ENCODE results near the gene UNKL. TPM values are rescaled to one million over a fixed set of nuclear protein-coding genes. Genes with fewer than 3 reads are reported as not detected.

UNKL gene
- polyA plus RNA-seq, 1 donor from 2014 or later, result 9.2 TPM

DNA sequence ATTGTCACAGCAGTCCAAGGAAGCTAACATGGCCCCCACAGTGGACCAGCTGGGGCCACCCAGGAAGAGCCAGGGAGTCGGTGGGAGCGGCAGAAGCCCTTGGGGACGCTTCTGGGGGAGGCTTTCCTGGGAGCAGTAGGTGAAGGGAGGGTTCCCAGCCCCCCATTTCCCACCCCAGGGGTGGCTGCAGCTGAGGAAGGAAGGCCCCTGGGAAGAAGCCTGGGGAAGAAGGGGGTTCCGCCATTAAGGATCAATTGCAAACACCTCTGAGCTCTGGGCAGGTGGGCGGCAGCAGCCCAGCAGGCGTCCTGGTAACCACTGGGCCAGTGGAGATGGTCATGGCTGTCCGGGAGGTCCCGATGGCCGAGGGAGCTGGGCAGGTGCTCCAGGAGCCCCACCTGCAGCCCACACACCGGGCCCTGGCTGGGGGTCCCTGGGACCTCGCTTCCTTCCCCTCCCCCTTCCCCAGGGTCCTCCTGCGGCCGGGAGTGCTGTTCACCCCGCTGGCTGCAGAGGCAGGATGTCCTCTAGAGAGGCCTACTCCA is 15.8 kb upstream of the UNKL start:
- no peaks in the 10 kb centered on the region for H3K27me3 Mint-ChIP-seq
- H3K9me3 Mint-ChIP-seq, result no peaks in the 10 kb centered on the region
- peaks cover 0 to 3% (median 2%) of the 10 kb centered on the region in 3 donors for H3K4me1 Mint-ChIP-seq
- no peak overlapping the region for H3K27ac Mint-ChIP-seq
- no peaks in the 10 kb centered on the region for H3K36me3 Mint-ChIP-seq
- H3K4me3 Mint-ChIP-seq, result no peak overlapping the region

DNA sequence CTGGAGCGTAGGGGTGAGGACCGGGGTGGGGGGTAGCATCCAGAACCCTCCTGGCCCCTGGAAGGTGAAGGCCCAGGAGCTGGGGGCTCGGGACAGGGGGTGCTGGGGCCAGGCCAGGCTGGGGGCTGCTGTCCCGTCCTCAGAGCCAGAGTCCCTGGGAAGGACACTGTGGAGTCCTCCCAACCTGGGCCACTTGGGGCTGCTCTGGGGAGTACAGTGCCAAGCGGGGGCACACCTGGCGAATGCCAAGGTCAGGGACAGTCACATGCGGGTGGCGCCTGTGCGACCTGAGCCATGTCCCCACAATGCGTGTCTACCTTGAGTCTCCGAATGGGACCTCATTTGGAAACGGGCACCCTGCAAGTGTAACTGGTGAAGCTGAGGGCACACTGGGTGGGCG is 15.1 kb upstream of the UNKL start:
- Mint-ChIP-seq H3K4me1 (peaks cover 0 to 3% (median 2%) of the 10 kb centered on the region in 3 donors), H3K36me3 (no peaks in the 10 kb centered on the region), H3K9me3 (no peaks in the 10 kb centered on the region), H3K4me3 (no peak overlapping the region), H3K27me3 (no peaks in the 10 kb centered on the region), H3K27ac (no peak overlapping the region)

DNA sequence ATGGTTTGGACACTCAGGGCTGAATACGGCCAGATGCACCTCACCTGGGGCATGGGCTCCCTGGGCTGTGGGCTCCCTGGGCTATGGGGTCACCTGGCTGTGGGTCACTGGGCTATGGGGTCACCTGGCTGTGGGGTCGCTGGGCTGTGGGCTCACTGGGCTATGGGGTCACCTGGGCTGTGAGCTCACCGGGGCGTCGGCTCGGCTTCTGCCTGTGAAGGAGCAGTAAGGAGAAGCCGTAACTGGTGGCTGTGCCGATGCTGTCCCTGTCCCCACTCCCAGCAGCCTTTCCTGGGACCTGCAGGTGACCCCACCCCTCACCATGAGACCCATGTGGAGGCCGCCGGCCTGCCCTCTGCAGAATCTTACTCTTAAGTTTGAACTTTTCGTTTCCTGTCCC is 14.5 kb upstream of the UNKL start:
- H3K27me3 Mint-ChIP-seq, result no peaks in the 10 kb centered on the region
- no peaks in the 10 kb centered on the region for H3K9me3 Mint-ChIP-seq
- no peaks in the 10 kb centered on the region for H3K36me3 Mint-ChIP-seq
- H3K27ac Mint-ChIP-seq, result peak overlapping the region in 1 of 3 donors; percentile 53
- H3K4me1 Mint-ChIP-seq, result peaks cover 0 to 3% (median 2%) of the 10 kb centered on the region in 3 donors
- H3K4me3 Mint-ChIP-seq, result no peak overlapping the region

GRCh38 chr16:1428511-1428910 is 14.0 kb upstream of the UNKL start:
- Mint-ChIP-seq H3K4me3 (no peak overlapping the region), H3K4me1 (peaks cover 0 to 3% (median 2%) of the 10 kb centered on the region in 3 donors), H3K27me3 (no peaks in the 10 kb centered on the region), H3K9me3 (no peaks in the 10 kb centered on the region), H3K27ac (no peak overlapping the region), H3K36me3 (no peaks in the 10 kb centered on the region)

DNA sequence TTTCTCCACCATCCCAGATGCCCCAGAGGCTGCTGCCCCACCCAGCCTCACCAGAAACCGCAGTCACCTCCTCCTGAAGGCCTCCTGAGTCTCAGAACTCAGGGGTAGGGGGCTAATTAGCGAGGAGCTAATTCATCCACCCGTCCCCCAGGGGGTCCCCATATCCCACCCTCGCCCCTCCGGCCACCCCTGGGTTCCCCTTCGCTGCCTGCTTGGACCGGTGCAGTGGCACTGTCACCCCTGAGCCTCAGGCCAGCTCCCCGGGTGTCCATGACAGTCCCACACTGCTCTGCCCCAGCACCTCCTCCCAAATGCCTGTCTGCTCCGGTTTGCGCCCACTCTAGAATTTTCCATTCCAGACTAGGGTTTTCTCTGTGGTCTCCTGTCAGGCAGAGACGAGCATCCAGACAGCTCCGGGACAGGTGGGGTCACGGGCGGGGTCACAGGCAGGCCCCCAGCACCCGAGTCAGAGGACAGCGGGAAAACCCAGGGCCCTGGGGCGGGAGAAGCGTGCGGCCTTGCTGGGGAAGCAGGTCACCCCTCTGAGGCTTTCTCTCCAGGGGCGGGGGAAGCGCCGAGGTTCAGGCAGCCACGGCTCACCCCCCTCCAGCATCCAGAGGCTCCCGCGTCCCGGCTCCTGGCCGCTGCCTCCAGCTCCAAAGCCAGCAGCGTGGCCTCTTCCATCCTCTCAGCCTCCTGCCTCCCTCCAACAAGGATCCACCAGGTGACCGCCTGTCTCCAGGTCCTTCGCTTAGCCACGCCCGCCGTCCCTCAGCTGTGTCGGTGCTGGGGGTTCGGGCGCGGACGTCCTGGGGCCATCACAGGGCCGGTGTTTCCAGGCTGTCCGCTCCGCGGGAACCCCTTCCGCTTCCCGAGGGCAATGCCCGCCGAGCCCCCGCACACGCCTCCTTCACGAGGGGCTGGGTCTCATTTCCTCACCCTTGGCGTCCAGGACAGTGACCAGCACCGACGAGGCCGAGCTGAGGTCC is 13.3 kb upstream of the UNKL start:
- Mint-ChIP-seq H3K4me1 (peaks cover 0 to 3% (median 2%) of the 10 kb centered on the region in 3 donors), H3K36me3 (no peaks in the 10 kb centered on the region), H3K27ac (no peak overlapping the region), H3K4me3 (peak overlapping the region in 1 of 4 donors; percentile 17), H3K9me3 (no peaks in the 10 kb centered on the region), H3K27me3 (no peaks in the 10 kb centered on the region)

GRCh38 chr16:1426734-1427471 is 12.4 kb upstream of the UNKL start:
- H3K9me3 Mint-ChIP-seq, result peaks cover 0 to 1% (median 0%) of the 10 kb centered on the region in 3 donors
- H3K27ac Mint-ChIP-seq, result no peak overlapping the region
- peaks cover 0 to 6% (median 3%) of the 10 kb centered on the region in 3 donors for H3K4me1 Mint-ChIP-seq
- no peaks in the 10 kb centered on the region for H3K36me3 Mint-ChIP-seq
- H3K4me3 Mint-ChIP-seq, result peak overlapping the region in 1 of 4 donors; percentile 23
- no peaks in the 10 kb centered on the region for H3K27me3 Mint-ChIP-seq

DNA sequence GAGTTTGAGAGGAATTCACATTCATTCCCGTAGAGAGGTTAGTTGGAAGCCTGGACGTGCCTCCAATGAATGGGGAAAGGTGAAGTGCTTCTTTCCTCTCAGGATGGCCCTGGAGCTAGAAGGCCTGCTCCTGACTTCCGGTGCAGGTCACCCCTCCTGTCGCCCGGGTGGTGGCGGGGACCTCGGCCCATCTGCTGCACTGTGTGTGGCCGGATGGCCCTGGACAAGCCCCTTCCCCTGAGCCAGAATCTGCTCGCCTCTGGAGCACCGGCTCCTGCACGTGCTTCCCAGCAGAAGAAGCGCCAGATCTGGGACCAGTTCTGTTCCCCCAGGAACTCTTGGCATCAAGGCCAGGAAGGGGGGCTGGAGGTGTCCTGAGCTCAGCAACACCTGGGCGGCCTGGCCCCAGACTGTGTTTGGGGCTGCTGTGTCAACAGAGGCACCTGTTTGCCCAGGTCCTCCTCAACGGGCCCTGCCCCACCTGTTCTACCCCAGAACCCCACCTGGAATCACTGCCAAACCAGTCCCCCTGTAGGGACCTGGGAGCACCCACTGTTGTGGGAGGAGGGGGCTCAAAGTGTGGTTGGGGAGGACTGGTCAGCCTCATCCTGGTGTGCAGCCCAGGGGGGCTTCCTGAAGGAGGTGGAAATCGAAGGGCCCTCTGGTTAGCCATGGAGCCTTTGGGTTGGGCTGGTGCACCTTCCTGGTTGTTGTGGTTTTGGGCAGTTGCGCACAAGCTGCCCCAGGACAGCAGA is 11.3 kb upstream of the UNKL start:
- peaks cover 0 to 2% (median 0%) of the 10 kb centered on the region in 3 donors for H3K9me3 Mint-ChIP-seq
- peaks cover 5 to 9% (median 5%) of the 10 kb centered on the region in 3 donors for H3K4me1 Mint-ChIP-seq
- H3K36me3 Mint-ChIP-seq, result no peaks in the 10 kb centered on the region
- no peaks in the 10 kb centered on the region for H3K27me3 Mint-ChIP-seq
- no peak overlapping the region for H3K27ac Mint-ChIP-seq
- H3K4me3 Mint-ChIP-seq, result peak overlapping the region in 1 of 4 donors; percentile 23

- Mint-ChIP-seq H3K27ac (peak overlapping the region in 2 of 3 donors; percentile 39 to 99), H3K4me3 (peak overlapping the region in 1 of 4 donors; percentile 55), H3K36me3 (no peaks in the 10 kb centered on the region), H3K4me1 (peaks cover 7 to 10% (median 9%) of the 10 kb centered on the region in 3 donors), H3K27me3 (no peaks in the 10 kb centered on the region), H3K9me3 (peaks cover 0 to 2% (median 0%) of the 10 kb centered on the region in 3 donors)
Observed at GRCh38 chr16:1424028-1424427, 9.5 kb upstream of the UNKL start.

DNA sequence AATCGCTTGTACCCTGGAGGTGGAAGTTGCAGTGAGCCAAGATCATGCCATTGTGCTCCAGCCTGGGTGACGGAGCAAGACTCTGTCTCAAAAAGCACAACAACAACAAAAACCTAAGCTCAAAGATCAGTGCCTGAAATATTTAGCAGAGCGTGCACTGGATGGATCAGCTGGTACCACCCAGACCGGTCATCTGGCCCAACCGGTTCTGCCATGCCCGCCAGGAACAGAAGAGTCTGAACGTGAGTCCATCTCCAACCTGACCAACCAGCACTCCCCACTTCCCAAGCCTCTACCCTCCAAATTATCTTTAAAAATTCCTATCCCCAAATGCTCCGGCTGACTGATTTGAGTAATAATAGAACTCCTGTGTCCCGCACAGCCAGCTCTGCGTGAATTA is 7.6 kb upstream of the UNKL start:
- H3K9me3 Mint-ChIP-seq, result peaks cover 0 to 2% (median 0%) of the 10 kb centered on the region in 3 donors
- H3K27me3 Mint-ChIP-seq, result no peaks in the 10 kb centered on the region
- H3K27ac Mint-ChIP-seq, result peak overlapping the region; percentile 35 to 99 (median 98)
- H3K4me1 Mint-ChIP-seq, result peaks cover 7 to 11% (median 9%) of the 10 kb centered on the region in 3 donors
- no peaks in the 10 kb centered on the region for H3K36me3 Mint-ChIP-seq
- H3K4me3 Mint-ChIP-seq, result peak overlapping the region in 3 of 4 donors; percentile 53 to 96 (median 73)

- peaks cover 12 to 13% (median 13%) of the 10 kb centered on the region in 3 donors for H3K4me1 Mint-ChIP-seq
- peaks cover 0 to 2% (median 0%) of the 10 kb centered on the region in 3 donors for H3K9me3 Mint-ChIP-seq
- no peaks in the 10 kb centered on the region for H3K27me3 Mint-ChIP-seq
- peak overlapping the region; percentile 95 to 99 (median 98) for H3K27ac Mint-ChIP-seq
- no peaks in the 10 kb centered on the region for H3K36me3 Mint-ChIP-seq
- peak overlapping the region; percentile 88 to 96 (median 95) for H3K4me3 Mint-ChIP-seq
Observed at GRCh38 chr16:1420111-1420539, 5.6 kb upstream of the UNKL start.

DNA sequence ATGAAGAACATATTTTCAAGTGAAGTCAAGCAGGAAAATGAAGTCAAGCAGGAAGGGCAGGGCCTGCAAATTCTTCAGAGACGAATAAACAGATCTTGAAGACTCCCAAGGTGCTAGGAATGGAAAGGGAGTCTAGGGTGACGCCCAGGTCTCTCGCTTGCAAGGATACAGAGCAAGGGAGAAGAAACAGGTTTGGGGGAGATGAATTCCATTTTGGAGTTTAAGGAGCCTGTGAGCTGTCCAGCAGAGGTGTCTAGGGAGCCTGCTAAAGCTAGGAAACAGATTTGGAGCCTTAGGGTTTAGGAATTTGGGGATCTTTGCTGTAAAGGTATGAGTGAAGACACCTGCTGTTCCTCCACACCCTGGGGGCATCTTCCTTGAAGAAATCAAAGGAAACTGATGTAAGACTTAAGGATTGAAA is 2.0 kb upstream of the UNKL start:
- H3K27me3 Mint-ChIP-seq, result no peaks in the 10 kb centered on the region
- H3K27ac Mint-ChIP-seq, result peak overlapping the region in 1 of 3 donors; percentile 83
- peaks cover 3% of the 10 kb centered on the region for H3K36me3 Mint-ChIP-seq
- H3K9me3 Mint-ChIP-seq, result no peaks in the 10 kb centered on the region
- H3K4me1 Mint-ChIP-seq, result peaks cover 14 to 19% (median 15%) of the 10 kb centered on the region in 3 donors
- peak overlapping the region; percentile 1 to 80 (median 60) for H3K4me3 Mint-ChIP-seq

- peaks cover 9 to 14% (median 12%) of the 10 kb centered on the region in 3 donors for H3K4me1 Mint-ChIP-seq
- no peaks in the 10 kb centered on the region for H3K27me3 Mint-ChIP-seq
- peak overlapping the region; percentile 89 to 96 (median 94) for H3K4me3 Mint-ChIP-seq
- peaks cover 3% of the 10 kb centered on the region for H3K36me3 Mint-ChIP-seq
- H3K27ac Mint-ChIP-seq, result peak overlapping the region; percentile 77 to 97 (median 95)
- no peaks in the 10 kb centered on the region for H3K9me3 Mint-ChIP-seq
Observed at GRCh38 chr16:1413684-1414531, 596 bp downstream of the UNKL start.

DNA sequence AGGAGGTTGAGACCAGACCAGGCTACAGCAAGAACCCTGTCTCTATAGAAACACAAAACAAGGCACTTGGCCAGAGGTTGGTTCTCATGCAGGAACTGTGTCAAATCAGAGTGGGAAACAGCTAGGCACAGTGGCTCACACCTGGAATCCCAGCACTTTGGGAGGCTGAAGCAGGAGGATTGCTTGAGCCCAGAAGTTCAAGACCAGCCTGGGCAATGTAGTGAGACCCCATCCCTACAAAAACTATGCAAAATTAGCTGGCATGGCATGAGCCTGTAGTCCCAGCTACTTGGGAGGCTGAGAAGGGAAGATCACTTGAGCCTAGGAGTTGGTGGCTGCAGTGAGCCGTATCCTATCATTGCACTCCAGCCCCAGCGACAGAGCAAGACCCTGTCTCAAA is 1.7 kb downstream of the UNKL start:
- no peaks in the 10 kb centered on the region for H3K9me3 Mint-ChIP-seq
- peak overlapping the region in 2 of 3 donors; percentile 50 to 97 for H3K27ac Mint-ChIP-seq
- no peaks in the 10 kb centered on the region for H3K27me3 Mint-ChIP-seq
- peak overlapping the region; percentile 30 to 94 (median 80) for H3K4me3 Mint-ChIP-seq
- peaks cover 9 to 17% (median 17%) of the 10 kb centered on the region in 3 donors for H3K4me1 Mint-ChIP-seq
- peaks cover 3% of the 10 kb centered on the region for H3K36me3 Mint-ChIP-seq
